GM18873 (cell line): Measurements from ENCODE around the gene TEAD1.

Experiments
- ATAC-seq: cut with Tn5 transposase; IDR thresholded peaks from one replicate; pipeline ENCODE4 v1.9.1; 2021; ENCODE audit warnings: mild to moderate bottlenecking, moderate library complexity, moderate number of reproducible peaks; ENCODE audit not compliant: unreplicated experiment, low FRiP score

Gene TEAD1

GRCh38 chr11:12882670-12883069 lies 208.4 kb downstream of the TEAD1 start:
- no peak for ATAC-seq

GRCh38 chr11:12884751-12885318 lies 210.6 kb downstream of the TEAD1 start:
- no peak for ATAC-seq

- no peak for ATAC-seq
These were observed 211.6 kb downstream of the TEAD1 start for GRCh38 chr11:12885717-12886239.

GRCh38 chr11:12886508-12886907 lies 212.3 kb downstream of the TEAD1 start:
- ATAC-seq, result no peak

- ATAC-seq, result no peak
These were observed 214.4 kb downstream of the TEAD1 start for GRCh38 chr11:12888525-12889158.

- ATAC-seq, result no peak
These were observed 215.0 kb downstream of the TEAD1 start for GRCh38 chr11:12889243-12889642.

- ATAC-seq, result no peak
These were observed 216.3 kb downstream of the TEAD1 start for GRCh38 chr11:12890476-12890875.

GRCh38 chr11:12893787-12894672 lies 219.8 kb downstream of the TEAD1 start:
- no peak for ATAC-seq

GRCh38 chr11:12897390-12897789 lies 223.2 kb downstream of the TEAD1 start:
- no peak for ATAC-seq

GRCh38 chr11:12897867-12898266 lies 223.6 kb downstream of the TEAD1 start:
- no peak for ATAC-seq

- no peak for ATAC-seq
These were observed 226.3 kb downstream of the TEAD1 start for GRCh38 chr11:12900496-12900895.

GRCh38 chr11:12901272-12901671 lies 227.1 kb downstream of the TEAD1 start:
- no peak for ATAC-seq

- ATAC-seq, result no peak
These were observed 227.8 kb downstream of the TEAD1 start for GRCh38 chr11:12901874-12902481.

GRCh38 chr11:12902791-12903486 lies 228.7 kb downstream of the TEAD1 start:
- no peak for ATAC-seq

- no peak for ATAC-seq
These were observed 231.2 kb downstream of the TEAD1 start for GRCh38 chr11:12905435-12905834.

GRCh38 chr11:12906501-12906900 lies 232.3 kb downstream of the TEAD1 start:
- ATAC-seq, result no peak

- no peak for ATAC-seq
These were observed 235.7 kb downstream of the TEAD1 start for GRCh38 chr11:12909879-12910278.

GRCh38 chr11:12914400-12914912 lies 240.2 kb downstream of the TEAD1 start:
- no peak for ATAC-seq

GRCh38 chr11:12915093-12915492 lies 240.9 kb downstream of the TEAD1 start:
- no peak for ATAC-seq

- no peak for ATAC-seq
These were observed 243.6 kb downstream of the TEAD1 start for GRCh38 chr11:12917822-12918221.
